ENCODE results near the gene CPNE4.
A peak's percentile ranks its signal among the peaks of the same experiment; 100 is the strongest.

DNA sequence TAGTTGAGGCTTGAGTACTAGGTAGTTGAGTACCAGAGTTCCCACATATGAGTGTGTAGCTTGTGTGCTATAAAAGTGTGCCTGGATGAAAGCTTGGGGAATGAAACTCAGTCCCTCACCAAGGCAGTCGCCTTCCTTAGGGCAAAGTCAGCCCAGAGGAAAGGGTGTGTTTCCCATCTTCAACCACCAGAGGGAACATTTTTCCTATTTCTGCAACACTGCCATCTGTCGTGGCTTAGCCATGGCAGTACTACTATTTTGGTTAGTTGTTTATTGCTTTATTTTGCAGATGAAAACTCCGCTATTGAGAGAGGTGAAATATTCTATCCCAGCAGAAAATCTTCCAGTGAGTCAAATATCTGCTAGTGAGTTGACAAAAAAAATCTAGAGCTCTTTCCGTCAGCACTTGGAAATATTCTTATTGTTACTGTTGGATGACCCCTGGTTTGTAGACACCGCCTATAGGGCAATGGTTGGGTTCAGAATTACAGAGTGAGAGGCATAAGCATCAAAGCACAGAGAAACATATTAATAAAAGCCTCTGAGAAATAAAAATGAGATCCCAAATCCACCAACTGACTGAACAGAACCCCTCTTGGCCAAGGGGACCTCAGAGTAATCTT lies 239.9 kb downstream of the CPNE4 start:
- TF ChIP-seq, protein P1, sequence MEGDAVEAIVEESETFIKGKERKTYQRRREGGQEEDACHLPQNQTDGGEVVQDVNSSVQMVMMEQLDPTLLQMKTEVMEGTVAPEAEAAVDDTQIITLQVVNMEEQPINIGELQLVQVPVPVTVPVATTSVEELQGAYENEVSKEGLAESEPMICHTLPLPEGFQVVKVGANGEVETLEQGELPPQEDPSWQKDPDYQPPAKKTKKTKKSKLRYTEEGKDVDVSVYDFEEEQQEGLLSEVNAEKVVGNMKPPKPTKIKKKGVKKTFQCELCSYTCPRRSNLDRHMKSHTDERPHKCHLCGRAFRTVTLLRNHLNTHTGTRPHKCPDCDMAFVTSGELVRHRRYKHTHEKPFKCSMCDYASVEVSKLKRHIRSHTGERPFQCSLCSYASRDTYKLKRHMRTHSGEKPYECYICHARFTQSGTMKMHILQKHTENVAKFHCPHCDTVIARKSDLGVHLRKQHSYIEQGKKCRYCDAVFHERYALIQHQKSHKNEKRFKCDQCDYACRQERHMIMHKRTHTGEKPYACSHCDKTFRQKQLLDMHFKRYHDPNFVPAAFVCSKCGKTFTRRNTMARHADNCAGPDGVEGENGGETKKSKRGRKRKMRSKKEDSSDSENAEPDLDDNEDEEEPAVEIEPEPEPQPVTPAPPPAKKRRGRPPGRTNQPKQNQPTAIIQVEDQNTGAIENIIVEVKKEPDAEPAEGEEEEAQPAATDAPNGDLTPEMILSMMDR (conservative IDR thresholded peaks at IDR 0.05; ENCODE audit: low read depth, low read length) = peak; percentile 88
- no peak for TF ChIP-seq EZH2 (IDR thresholded peaks at IDR 0.05; ENCODE audit: borderline replicate concordance, low read depth, low read length, poor library complexity, severe bottlenecking)

Measured in A673 (cell line).